Coronary artery (tissue), 2 donors: Measurements from ENCODE around the gene FAIM2.
A peak's percentile ranks its signal among the peaks of the same experiment; 100 is the strongest.

Experiments used
- DNase-seq: peaks from one replicate; pipeline ENCODE4 v3.0.0-alpha.2; 2017; ENCODE audit warnings: low spot score
- H3K27ac ChIP-seq, 2 donors: fragments of 200-600 bp; sonication (generic); one replicate each; pipeline ENCODE4 v1.5.1; 2016 to 2019
- H3K4me3 ChIP-seq: fragments of 200-600 bp; sonication (generic); 2 replicates; pipeline ENCODE4 v1.5.1; 2016; ENCODE audit warnings: mild to moderate bottlenecking, moderate library complexity
- CTCF ChIP-seq: fragments of 200-600 bp; sonication (generic); IDR thresholded peaks from one replicate; pipeline ENCODE4 v1.5.1; 2019; ENCODE audit warnings: antibody characterized with exemption

Gene FAIM2

GRCh38 chr12:49923035-49923644 lies 19.4 kb upstream of the FAIM2 start:
- no peak for TF ChIP-seq CTCF
- Histone ChIP-seq H3K27ac (peak overlapping the region in 1 of 2 donors; percentile 64), H3K4me3 (no peak overlapping the region)
- peak; percentile 75 for DNase-seq

- no peak for TF ChIP-seq CTCF
- DNase-seq: peak; percentile 66
- Histone ChIP-seq H3K4me3 (no peak overlapping the region), H3K27ac (peak overlapping the region in 1 of 2 donors; percentile 64)
These were observed 18.8 kb upstream of the FAIM2 start for GRCh38 chr12:49922349-49923034.

DNA sequence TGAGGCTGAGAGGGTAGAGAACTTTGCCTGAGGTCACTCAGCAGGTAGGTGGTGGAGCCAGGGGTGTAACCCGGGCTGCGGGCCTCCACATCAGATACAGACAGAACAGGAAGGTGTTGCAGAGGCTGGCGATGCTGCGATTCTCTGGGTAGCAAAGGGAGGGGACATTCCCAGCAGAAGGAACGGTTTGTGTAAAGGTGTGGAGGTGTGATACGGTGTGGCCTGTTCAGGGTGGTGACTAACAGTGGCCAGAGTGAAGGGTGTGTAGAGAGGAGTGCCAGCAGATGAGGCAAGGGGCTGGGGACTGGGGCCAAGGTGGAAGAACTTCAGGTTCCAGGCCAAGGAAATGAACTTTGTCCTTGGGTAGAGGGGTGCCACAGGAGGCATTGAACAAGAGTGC lies 18.2 kb upstream of the FAIM2 start:
- no peak overlapping the region for H3K4me3 ChIP-seq
- H3K27ac ChIP-seq: peak overlapping the region in 1 of 2 donors; percentile 64
- no peak for DNase-seq
- TF ChIP-seq CTCF: no peak

GRCh38 chr12:49921299-49921698 lies 17.6 kb upstream of the FAIM2 start:
- H3K27ac ChIP-seq: peak overlapping the region in 1 of 2 donors; percentile 65
- TF ChIP-seq CTCF: no peak
- DNase-seq: no peak
- no peak overlapping the region for H3K4me3 ChIP-seq

GRCh38 chr12:49920915-49921286 lies 17.2 kb upstream of the FAIM2 start:
- H3K27ac ChIP-seq: peak overlapping the region in 1 of 2 donors; percentile 65
- H3K4me3 ChIP-seq: no peak overlapping the region
- DNase-seq: no peak
- TF ChIP-seq CTCF: no peak

DNA sequence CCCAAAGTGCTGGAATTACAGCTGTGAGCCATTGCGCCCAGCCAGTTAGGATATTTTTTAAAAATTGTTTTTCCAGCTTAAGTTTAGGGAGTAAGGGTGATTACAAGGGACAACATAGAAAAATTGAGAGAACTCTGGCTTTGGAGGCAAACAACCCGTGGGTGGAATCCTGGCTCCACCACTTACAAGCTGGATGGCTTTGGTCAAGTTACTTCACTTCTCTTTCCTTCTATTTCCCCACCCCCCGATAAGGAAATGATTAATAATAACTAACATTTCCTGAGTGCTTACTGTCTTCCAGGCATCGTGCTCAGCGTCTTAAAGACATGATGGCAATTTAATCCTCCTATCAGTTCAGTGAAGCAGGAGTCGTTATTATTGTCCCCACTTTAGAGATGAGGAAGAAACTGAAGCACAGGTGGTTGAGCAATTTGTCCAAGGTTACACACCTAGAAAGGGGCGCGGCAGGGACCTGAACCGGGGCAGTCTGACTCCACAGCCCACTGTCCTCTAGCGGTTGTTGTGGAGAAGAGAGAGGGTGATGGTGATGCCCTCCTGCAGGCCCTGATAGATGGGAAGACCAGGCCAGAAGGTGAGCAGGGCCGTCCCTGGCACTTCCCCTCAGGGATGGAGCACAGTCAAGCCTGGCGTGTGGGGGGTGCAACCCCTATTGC lies 16.7 kb upstream of the FAIM2 start:
- DNase-seq: peak; percentile 67
- no peak for TF ChIP-seq CTCF
- Histone ChIP-seq H3K27ac (peak overlapping the region in 1 of 2 donors; percentile 65), H3K4me3 (no peak overlapping the region)

- DNase-seq: peak; percentile 46
- Histone ChIP-seq H3K27ac (no peak overlapping the region), H3K4me3 (no peak overlapping the region)
- TF ChIP-seq CTCF: no peak
These were observed 14.1 kb upstream of the FAIM2 start for GRCh38 chr12:49917788-49918173.
